ENCODE data around the gene LRIT2. TPM values are rescaled to one million over a fixed set of nuclear protein-coding genes. Genes with fewer than 3 reads are reported as not detected.

Gene LRIT2
- total RNA-seq, 3 donors from 2014 or later: not detected

DNA sequence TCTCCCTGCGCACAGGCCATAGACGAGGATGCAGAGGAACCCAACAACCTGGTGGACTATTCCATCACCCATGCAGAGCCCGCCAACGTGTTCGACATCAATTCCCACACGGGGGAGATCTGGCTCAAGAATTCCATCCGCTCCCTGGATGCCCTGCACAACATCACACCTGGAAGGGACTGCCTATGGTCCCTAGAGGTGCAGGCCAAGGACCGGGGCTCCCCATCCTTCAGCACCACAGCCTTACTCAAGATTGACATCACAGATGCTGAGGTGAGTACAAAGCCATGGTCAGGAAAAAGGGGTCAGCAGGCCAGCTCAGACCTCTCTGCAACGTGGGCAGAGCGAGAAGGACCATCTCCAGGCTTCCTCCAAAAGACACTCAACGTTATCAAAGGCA, 12.3 kb downstream of the LRIT2 start:
- no peak overlapping the region for H3K27ac ChIP-seq
- H3K9me3 ChIP-seq: no peaks in the 10 kb centered on the region
- no peaks in the 10 kb centered on the region for H3K4me1 ChIP-seq
- H3K27me3 ChIP-seq: no peaks in the 10 kb centered on the region
- no peak overlapping the region for H3K4me3 ChIP-seq
- intact Hi-C loops (cut with DNase I; ENCODE audit: low total_unique reads): no loop called here
- TF ChIP-seq POLR2AphosphoS5 (IDR thresholded peaks at IDR 0.05) (no peak), POLR2A (IDR thresholded peaks at IDR 0.05) (no peak)
- TF ChIP-seq, protein P1, sequence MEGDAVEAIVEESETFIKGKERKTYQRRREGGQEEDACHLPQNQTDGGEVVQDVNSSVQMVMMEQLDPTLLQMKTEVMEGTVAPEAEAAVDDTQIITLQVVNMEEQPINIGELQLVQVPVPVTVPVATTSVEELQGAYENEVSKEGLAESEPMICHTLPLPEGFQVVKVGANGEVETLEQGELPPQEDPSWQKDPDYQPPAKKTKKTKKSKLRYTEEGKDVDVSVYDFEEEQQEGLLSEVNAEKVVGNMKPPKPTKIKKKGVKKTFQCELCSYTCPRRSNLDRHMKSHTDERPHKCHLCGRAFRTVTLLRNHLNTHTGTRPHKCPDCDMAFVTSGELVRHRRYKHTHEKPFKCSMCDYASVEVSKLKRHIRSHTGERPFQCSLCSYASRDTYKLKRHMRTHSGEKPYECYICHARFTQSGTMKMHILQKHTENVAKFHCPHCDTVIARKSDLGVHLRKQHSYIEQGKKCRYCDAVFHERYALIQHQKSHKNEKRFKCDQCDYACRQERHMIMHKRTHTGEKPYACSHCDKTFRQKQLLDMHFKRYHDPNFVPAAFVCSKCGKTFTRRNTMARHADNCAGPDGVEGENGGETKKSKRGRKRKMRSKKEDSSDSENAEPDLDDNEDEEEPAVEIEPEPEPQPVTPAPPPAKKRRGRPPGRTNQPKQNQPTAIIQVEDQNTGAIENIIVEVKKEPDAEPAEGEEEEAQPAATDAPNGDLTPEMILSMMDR (IDR thresholded peaks at IDR 0.05): no peak
- no peaks in the 10 kb centered on the region for H3K36me3 ChIP-seq
- no peak for DNase-seq (ENCODE audit: low spot score in 2 of 2)

DNA sequence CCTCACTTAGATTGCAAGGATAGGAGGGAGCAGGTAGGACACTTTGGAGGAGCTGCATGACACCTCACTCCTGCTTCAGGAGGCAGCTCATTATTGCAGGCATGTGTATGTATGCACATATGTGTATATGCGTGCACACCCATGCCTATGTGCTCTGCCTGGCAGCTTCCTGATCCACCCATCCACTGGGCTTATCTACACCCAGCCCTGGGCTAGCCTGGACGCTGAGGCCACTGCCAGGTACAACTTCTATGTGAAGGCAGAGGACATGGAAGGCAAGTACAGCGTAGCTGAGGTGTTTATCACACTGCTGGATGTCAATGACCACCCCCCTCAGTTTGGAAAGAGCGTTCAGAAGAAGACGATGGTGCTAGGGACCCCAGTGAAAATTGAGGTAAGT, 13.3 kb downstream of the LRIT2 start:
- H3K27ac ChIP-seq: no peak overlapping the region
- no peaks in the 10 kb centered on the region for H3K4me1 ChIP-seq
- no peaks in the 10 kb centered on the region for H3K36me3 ChIP-seq
- no peak overlapping the region for H3K4me3 ChIP-seq
- H3K27me3 ChIP-seq: peaks cover 0 to 5% of the 10 kb centered on the region in 2 donors
- H3K9me3 ChIP-seq: no peaks in the 10 kb centered on the region
- intact Hi-C loops (cut with DNase I; ENCODE audit: low total_unique reads): no loop called here
- DNase-seq (ENCODE audit: low spot score in 2 of 2): no peak
- TF ChIP-seq, protein P1 (IDR thresholded peaks at IDR 0.05): no peak
- TF ChIP-seq POLR2A (IDR thresholded peaks at IDR 0.05) (no peak), POLR2AphosphoS5 (IDR thresholded peaks at IDR 0.05) (no peak)

DNA sequence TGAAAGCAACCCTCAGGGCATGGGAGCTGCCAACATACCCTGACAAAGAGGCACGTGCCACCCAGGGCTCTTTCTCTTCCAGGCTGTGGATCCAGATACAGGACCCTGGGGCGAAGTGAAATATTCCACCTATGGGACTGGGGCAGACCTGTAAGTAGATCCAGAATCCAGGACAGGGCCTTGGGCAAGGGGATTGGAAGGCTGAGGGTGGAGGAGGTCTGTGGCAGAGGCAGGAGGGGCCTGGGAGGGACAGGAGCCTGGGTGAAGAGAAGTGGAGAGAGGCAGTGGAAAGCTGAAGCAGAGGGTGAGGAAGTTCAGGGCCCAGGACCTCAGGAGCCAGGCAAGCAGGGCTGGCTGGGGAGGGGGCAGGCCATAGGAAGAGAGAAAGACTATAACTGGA, 13.8 kb downstream of the LRIT2 start:
- no peak overlapping the region for H3K4me3 ChIP-seq
- no peak for DNase-seq (ENCODE audit: low spot score in 2 of 2)
- TF ChIP-seq, protein P1 (IDR thresholded peaks at IDR 0.05): no peak
- TF ChIP-seq POLR2A (IDR thresholded peaks at IDR 0.05) (no peak), POLR2AphosphoS5 (IDR thresholded peaks at IDR 0.05) (no peak)
- H3K27me3 ChIP-seq: peaks cover 0 to 5% of the 10 kb centered on the region in 2 donors
- no peak overlapping the region for H3K27ac ChIP-seq
- intact Hi-C loops (cut with DNase I; ENCODE audit: low total_unique reads): no loop called here
- no peaks in the 10 kb centered on the region for H3K36me3 ChIP-seq
- no peaks in the 10 kb centered on the region for H3K9me3 ChIP-seq
- no peaks in the 10 kb centered on the region for H3K4me1 ChIP-seq

DNA sequence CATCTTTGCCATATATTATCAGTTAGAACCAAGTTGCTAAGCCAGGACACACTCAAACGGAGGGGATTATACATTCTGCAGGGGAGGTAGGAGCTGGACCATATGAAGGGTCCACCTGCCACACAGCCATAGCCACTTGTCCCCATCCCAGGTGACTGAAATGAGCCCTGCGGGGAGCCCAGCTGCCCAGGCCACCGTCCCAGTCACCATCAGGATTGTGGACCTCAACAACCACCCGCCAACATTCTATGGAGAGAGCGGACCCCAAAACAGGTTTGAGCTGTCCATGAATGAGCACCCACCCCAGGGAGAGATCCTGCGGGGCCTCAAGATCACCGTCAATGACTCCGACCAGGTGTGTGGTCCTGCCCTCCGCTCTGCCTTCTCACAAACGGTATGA, 17.3 kb downstream of the LRIT2 start:
- H3K4me1 ChIP-seq: no peaks in the 10 kb centered on the region
- H3K36me3 ChIP-seq: no peaks in the 10 kb centered on the region
- no peaks in the 10 kb centered on the region for H3K9me3 ChIP-seq
- peaks cover 0 to 10% of the 10 kb centered on the region in 2 donors for H3K27me3 ChIP-seq
- no peak for DNase-seq (ENCODE audit: low spot score in 2 of 2)
- TF ChIP-seq POLR2A (IDR thresholded peaks at IDR 0.05) (no peak), POLR2AphosphoS5 (IDR thresholded peaks at IDR 0.05) (no peak)
- TF ChIP-seq, protein P1 (IDR thresholded peaks at IDR 0.05): no peak
- H3K27ac ChIP-seq: no peak overlapping the region
- no peak overlapping the region for H3K4me3 ChIP-seq
- intact Hi-C loops (cut with DNase I; ENCODE audit: low total_unique reads): no loop called here

DNA sequence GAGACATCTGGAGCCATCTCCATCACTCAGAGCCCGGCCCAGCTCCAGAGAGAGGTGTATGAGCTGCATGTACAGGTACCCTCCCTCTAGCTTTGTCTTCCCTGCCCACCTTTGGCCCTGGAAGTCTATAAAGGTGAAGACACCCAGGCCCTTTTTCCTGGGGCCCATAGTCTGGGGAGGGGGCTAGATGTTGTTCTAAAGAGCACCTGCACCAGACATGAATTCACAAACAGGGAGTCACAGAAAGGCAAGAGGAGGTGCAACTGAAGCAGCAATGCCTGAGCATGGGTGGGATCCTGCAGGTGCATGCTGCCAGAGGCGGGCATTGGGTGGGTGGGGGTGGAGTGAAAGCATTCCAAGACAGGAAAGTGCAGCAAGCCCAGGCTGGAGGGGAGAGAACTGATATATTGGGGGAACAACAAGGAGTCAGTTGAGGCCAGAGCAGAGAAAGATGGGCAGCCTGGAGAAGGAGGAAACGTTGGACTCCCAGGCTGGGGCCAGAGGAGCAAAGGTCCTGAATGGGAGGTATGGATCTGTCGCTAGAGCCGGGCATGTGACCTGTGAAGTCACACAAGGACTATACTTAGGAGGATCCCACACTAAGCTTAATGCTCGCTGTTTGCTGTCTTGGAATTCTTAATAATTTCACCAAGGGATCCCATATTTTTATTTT, 19.4 kb downstream of the LRIT2 start:
- no peak for DNase-seq (ENCODE audit: low spot score in 2 of 2)

More for the DNA sequence above, 19.4 kb downstream of the LRIT2 start:
- TF ChIP-seq, protein P1 (IDR thresholded peaks at IDR 0.05): no peak
- no peak for TF ChIP-seq POLR2AphosphoS5 (IDR thresholded peaks at IDR 0.05)
- TF ChIP-seq POLR2A (IDR thresholded peaks at IDR 0.05): no peak
- H3K4me1 ChIP-seq: no peaks in the 10 kb centered on the region
- H3K36me3 ChIP-seq: no peaks in the 10 kb centered on the region
- H3K4me3 ChIP-seq: no peak overlapping the region
- H3K9me3 ChIP-seq: no peaks in the 10 kb centered on the region
- intact Hi-C loops (cut with DNase I; ENCODE audit: low total_unique reads): no loop called here
- peaks cover 0 to 10% of the 10 kb centered on the region in 2 donors for H3K27me3 ChIP-seq
- H3K27ac ChIP-seq: no peak overlapping the region
